ENCODE measurements around the gene R3HDM4.
"Not testable (repeated sequence)": the region's sequence is repeated elsewhere in the genome, so short reads cannot be mapped to it uniquely, and the experiment has no call there.

The R3HDM4 gene

DNA sequence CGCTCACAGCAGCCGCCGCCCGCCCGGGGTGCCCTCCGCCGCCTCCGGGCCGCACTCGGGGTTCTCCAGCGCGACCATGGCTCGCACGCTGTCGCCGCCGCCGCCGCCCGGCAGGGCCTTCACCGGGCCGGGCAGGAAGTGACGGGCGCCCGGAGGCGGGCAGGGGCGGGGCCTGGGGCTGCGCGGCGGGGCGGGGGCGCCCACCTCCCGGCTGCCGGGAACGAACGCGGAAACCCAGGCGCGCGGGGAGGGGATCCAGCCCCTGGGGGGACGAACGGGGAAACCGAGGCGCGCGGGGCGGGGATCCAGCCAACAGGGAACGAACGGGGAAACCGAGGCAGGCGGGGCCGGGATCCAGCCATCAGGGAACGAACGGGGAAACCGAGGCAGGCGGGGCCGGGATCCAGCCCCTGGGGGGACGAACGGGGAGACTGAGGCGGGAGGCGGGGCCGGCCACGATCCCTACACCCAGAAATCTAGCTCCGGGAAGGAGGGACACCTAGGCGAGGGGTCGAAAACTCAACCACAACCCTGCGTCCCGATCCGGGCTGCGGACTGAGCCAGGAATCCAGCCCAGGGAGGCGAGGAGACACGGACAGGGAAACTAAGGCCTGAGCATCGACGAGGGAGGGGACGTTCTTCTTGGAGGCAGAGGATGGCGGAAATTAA is at the start of gene R3HDM4:
Gene R3HDM4 (minus strand): TSS at position 140 of the 669 bp plus-strand sequence. CDS start 62 bp downstream, at position 78.
- peak in 1 of 2 experiments; percentile 61 for DNase-seq

DNA sequence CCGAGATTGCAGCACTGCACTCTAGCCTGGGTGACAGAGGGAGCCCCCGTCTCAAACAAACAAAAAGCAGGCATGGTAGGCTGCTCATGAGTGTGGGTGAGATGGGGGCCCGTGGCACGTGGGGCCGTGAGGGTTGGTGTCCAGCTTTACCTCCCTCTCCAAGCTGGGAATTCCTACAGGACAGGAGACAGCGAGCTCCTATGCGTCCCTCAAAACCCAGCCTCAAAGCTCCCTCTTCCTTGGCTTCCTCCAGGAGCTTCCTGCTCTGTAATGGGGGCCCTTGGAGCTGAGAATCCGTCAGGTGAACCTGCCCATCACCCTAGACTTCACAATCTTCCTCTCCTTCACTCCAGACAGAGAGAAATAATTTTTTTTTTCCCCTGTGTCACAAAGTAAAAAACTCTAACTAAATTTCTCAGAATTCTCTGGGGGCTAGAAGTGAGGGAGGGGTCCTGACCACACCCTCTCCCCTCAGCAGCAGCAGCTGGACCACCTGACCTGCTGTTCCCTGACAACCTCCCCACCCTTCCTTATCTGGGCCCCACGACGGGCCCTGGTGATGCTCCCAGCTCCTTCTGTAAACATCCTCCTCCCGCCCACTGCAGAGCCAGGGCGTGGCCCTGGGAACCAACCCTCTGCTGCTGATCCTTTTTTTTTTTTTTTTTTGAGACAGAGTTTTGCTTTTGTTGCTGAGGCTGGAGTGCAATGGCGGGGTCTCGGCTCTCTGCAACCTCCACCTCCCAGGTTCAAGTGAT is 49.0 kb upstream of the R3HDM4 start:
- DNase-seq: no peak

DNA sequence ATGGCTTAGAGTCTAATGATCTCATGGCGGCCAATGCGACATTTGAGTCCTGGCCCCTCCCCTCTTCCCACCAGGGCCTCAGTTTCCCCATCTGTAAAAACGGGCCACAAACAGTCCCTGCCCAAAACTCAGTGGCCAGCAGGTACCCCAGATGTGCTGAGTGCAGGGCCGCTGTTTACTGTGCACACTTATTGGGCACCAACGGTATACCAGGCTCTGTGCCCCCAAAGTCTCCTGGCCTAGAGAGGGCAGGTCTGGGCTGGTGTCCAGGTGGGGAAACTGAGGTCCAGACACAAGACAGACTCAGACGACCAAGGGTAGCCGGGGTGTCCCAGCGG is 47.6 kb upstream of the R3HDM4 start:
- DNase-seq: no peak

DNA sequence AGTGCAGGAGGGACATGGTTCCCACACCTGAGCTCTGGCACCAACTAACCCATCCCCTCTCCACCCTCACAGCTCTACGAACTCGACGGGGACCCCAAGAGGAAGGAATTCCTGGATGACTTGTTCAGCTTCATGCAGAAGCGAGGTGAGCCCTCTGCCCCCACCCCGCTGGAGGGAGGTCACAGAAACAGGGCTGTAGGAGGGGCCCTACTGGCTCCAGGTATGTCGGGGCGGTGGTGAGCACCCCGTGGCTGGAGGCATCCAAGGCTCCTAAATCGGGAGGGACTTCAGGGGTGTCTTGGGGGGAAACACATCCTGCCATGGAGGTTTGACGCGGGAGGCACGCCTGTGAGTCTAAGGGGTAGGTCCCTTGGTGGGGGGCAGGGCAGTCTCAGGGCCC is 47.0 kb upstream of the R3HDM4 start:
- DNase-seq: no peak

DNA sequence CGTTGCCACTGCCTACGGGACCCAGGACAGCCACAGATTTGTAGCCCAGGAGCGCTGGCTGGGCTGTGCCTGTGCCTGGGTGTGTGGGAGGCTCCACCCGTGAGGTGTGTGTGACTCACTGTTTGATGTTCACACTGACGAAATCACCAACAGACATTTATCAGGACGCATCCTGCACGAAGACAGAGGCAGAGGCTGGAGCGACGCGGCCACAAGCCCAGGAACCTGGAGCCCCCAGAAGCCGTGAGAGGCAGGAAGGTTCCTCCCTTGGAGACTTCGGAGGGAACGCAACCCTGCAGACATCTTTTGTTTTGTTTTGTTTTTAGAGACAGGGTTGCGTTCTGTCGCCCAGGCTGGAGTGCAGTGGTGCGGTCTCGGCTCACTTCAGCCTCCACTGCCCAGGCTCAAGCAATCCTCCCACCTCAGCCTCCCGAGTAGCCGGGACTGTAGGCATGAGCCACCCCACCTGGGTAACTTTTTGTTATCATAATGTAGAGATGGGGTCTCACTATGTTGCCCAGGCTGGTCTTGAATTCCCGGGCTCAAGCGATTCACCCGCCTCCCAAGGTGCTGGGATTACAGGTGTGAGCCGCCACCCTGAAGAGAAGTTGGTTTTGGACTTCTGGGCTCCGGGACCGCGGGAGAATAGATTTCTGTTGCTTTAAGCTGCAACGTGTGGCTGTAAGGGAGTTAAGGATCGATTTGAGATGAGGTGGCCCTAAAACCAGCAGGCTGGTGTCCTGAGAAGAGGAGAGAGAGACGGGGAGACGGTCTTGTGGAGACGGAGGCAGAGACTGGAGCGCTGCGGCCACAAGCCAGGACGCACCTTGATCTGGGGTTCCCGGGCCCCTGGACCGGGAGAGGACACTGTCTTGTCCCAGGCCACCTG is 46.2 kb upstream of the R3HDM4 start:
- DNase-seq: no peak

DNA sequence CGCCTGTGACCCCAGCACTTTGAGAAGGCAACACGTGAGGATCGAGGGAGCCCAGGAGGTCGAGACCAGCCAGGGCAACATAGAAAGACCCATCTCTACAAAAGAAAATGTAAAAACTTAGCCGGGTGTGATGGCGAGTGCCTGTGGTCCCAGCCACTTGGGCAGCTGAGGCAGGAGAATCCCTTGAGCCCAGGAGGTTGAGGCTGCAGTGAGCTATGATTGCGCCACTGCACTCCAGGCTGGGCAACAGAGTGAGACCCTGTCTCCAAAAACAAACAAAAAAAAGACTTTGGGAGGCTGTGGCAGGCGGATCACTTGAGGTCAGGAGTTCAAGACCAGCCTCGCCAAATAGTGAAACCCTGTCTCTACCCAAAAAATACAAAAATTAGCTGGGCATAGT is 44.6 kb upstream of the R3HDM4 start:
- DNase-seq: not testable (repeated sequence)

DNA sequence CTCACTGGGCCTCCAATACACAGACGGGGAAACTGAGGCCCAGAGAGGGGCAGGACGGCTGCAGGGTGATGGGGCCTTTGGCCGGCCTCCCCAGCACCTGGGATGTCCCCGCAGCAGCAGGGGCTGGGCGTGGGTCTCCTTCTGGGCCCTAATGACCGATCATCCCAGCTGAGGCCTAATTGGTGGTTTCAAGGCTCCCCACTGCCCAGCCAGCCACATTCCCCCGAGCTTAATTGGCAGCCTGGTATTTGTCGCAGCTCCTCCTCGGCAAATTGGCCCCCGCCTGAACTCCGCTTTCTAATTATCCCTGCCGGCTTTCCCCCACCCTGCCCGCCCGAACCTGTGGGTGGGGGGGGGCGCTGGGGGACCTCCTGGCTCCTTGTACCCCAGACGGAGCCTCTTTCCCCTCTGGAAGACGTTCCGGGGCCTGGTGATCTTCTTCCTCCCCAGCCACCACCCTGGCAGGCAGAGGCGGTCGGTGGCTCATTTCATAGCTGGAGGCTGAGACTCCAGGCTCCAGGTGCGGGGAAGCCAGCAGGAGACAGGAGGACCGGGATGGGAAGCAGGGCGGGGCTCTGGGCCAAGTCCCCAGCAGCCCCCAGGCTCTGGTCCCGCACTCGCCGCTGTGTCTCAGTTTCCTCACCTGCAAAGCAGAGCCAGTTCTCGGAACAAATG is 43.9 kb upstream of the R3HDM4 start:
- no peak for DNase-seq

DNA sequence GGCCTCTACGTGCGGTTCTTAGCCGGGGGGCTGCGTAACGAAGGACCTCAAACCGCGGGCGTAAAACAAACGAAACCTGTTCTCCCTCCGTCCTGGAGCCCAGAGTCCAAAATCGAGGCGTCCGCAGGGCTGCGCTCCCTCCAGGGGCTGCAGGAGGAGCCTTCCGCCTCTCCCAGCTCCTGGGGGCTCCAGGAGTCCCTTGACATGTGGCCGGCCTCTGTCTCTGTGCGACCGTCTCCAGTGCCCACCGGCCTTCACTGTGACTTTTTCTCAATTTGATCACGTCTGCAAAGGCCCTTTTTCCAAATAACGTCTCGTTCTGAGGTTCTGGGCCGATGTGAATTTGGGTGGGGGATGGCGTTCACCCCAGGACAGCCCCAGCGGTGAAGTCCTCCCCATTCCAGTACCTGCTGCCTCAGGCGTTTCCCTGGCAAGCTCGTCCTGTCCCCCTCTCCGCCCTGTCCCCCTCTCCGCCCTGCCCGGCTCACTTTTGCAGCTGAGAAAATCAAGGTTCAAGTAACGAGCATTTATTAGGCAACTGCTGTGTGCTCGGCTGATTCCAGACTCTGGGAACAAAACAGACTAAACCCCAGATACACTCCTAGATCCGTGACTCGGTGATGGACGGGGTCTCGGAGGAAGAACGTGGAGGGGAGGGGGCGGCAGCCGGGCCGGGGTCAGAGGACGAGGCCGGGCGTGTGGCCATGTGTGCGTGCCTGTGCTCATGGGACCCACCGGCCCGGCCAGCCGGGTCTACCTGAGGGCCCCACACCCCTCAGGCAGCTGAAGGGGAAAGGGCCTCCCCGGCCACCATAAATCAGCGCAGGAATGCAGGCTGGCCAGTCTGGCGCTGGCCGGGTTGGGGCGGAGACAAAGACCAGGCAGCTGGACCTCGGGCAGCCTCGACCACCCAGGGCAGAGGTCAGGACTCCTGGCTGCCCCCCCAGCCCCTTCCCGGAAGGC is 43.1 kb upstream of the R3HDM4 start:
- DNase-seq: no peak

DNA sequence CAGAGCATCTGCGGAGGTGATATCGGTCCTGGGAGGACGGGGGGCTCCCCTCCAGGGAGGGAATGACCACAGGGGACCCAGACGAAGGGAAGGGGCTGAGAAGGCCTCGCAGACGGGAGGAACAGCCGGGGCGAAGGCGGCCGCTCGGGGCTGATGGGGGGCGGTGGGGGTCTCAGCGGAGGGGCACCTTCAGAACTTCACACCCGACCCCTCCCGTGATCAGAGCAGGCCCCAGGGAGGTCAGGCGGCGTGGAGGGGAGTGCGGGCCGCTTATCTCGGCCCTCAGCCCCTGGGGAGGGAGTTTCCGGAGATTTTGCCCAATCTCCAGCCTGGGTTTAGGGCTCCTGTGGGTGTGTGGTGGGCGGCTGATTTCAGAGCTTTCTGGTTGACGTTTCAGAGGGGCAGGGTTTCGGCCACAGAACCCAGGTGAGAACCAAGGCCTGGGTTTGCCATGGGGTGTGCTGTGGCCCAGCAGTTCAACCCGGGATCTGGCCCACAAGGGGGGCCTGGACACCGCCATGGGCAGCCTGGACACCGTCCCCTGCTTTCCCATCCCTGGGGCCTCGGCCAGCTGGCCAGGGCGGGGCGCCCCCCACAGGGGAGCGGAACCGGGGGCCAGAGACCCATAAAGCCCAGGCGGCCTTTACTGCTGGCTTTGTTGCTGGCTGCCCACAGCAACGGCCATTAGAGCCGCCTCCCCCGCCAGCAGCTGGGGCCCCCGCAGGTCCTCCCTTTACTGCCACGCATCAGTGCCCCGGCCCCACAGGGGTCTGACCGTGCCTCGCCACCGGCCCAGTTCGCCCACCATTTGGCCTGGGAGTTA is 41.9 kb upstream of the R3HDM4 start:
- no peak for DNase-seq

DNA sequence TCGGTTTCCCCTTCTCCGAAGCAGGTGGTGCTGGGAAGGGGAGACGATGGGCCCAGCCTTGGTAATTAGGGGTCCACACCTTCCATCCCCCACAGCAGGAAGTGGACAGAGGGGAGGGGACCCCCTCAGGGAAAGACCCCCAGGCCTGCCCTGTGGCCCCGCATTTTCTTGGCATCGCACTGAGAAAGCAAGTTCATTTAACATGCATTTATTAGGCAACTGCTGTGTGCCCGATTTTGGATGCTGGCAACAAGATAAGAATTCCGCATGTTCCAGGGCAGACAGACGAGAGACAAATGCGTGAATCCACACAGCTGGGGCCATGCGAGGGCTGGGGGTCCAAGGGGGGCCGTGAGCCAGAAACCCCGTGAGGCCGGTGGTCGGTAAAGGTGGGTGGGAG is 41.3 kb upstream of the R3HDM4 start:
- no peak for DNase-seq

DNA sequence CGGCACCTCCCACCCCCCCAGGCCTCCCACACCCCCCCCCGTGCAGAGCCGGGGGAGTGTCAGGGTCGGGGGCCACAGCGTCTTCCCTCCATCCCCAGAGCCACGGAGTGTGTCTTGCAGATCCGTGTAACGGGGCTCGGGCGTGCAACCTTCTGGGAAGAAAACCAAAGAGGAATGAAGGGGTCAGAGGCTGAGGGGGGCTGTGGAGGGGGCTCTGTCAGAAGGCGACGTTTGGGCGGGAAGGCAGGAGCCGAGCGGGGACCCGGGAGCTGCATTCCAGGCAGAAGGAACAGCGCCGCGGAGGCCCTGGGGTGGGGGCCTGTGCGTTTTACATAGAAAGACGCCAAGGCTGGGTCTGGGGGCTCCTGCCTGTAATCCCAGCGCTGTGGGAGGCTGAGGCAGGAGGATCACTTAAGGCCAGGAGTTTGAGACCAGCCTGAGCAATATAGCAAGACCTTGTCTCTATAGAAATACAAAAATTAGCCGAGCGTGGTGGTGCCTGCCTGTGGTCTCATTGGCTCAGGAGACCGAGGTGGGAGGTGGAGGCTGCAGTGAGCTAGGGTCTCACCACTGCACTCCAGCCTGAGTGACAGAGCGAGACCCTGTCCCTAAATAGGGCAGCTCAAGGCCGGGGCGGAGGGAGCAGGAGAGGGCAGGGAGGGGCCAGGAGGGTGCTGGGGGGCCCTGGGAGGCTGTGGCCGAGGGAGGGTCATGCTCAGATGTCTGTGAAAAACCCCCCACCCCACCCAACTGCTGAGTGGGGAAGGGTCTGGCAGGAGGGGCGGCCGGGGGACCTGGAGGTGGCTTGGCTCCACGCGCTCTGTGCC is 40.6 kb upstream of the R3HDM4 start:
- DNase-seq: no peak

DNA sequence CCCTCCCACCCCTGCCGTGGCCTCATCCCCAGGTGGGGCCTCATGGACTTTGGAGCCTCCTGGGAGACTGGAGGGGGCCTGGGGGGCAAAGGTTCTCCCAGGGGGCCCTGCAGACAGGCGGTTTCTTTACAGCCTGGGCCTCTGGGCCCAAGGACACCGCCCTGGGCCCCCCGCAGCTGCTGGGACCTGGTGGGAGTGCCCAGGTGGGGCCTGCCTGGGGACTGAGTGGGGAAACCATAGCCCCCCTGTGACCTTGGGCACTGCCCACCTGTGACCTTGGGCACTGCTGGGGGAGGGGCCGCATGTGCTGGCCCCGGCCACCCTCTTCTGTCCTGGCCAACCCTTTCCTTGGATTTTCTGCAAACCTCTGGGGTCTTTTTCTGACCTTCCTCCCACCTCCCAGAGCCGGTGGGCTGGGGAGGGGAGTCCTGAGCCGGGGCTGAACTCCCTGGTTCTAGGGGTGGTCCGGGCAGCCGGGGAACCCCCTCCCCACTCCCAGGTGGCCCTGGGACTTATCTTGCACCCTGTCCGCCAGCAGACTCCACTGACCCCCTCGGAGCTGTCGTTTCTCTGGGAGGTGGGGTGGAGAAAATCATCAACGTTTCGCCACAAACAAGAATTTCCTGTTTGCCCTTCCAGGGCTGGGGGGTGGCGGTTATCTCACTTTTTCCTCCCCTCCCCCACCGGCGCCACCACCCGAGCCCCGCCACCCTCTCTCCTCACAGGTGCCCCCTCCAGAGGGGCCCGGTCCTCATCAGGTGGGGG is 39.8 kb upstream of the R3HDM4 start:
- DNase-seq: no peak

DNA sequence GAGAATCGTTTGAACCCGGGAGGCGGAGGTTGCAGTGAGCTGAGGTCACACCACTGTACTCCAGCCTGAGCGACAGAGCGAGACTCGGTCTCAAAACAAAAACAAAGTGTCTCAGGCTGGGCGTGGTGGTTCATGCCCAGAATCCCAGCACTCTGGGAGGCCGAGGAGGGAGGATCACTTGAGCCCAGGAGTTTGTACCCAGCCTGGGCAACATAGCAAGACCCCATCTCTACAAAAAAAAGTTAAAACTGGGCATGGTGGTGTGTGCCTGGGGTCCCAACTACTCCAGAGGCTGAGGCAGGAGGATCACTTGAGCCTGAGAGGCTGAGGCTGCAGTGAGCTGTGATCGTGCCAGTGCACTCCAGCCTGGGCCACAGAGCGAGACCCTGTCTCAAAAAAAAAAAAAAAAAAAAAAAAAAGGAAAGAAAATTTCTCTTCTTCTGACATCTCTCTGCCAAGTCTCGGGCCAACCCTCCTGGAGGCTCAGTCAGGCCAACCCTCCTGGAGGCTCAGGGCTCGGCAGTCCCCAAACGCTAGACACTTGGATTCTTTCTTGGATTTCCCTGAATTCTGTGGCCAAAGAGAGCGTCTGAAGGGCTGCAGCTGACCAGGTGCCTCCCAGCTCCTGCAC is 39.1 kb upstream of the R3HDM4 start:
- no peak for DNase-seq

DNA sequence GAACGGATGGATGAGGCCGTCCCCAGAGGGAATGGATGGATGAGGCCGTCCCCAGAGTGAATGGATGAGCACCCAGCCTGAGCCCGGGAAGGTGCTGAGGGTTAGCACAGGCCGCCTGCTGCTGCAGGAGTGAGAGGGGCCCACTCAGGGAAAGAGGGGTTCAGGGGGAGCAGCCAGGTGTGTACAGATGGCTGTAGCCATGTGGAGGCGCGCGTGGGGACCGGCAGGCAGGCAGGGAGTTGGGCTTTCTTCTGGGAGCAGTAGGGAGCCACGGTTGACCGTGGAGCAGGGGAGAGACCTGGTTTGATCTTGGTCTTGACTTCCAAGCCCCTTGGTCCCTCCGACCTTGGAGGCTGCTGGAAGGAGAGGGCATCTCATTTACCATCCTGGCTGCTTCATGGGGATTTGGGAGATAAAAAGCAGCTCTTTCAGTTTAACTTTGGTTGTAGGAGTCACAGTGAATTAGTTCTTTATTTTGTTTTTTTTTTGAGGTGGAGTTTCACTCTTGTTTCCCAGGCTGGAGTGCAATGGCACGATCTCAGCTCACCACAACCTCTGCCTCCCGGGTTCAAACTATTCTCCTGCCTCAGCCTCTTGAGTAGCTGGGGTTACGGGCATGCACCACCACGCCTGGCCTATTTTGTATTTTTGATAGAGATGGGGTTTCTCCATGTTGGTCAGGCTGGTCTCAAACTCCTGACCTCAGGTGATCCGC is 37.5 kb upstream of the R3HDM4 start:
- no peak for DNase-seq

DNA sequence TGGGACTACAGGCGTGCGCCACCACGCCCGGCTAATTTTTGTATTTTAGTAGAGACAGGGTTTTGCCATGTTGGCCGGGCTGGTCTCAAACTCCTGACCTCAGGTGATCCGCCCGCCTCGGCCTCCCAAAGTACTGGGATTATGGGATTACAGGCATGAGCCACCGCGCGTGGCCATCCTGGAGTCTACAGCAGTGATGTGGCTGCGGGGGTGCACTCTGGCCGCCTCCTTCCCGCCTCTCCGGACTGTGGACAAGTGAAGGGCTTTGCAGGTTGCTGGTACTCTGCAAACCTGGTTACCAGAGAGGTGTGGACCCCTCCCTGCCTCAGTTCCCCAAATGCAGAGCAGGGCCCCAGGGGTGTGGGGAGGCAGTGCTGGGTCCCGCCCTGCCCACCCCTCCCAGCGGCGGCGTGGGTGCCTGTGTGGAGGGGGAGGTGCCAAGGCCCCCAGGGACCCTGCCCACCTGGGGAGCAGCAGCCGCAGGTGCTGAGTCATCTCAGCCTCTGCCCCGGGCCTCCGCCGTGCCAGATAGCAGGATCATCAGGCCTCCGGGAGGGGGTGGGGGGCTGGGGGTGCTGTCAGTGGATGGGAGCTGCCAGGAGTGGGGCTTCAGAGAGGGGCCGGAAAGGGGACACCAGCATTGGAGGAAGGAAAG is 36.0 kb upstream of the R3HDM4 start:
- no peak for DNase-seq

DNA sequence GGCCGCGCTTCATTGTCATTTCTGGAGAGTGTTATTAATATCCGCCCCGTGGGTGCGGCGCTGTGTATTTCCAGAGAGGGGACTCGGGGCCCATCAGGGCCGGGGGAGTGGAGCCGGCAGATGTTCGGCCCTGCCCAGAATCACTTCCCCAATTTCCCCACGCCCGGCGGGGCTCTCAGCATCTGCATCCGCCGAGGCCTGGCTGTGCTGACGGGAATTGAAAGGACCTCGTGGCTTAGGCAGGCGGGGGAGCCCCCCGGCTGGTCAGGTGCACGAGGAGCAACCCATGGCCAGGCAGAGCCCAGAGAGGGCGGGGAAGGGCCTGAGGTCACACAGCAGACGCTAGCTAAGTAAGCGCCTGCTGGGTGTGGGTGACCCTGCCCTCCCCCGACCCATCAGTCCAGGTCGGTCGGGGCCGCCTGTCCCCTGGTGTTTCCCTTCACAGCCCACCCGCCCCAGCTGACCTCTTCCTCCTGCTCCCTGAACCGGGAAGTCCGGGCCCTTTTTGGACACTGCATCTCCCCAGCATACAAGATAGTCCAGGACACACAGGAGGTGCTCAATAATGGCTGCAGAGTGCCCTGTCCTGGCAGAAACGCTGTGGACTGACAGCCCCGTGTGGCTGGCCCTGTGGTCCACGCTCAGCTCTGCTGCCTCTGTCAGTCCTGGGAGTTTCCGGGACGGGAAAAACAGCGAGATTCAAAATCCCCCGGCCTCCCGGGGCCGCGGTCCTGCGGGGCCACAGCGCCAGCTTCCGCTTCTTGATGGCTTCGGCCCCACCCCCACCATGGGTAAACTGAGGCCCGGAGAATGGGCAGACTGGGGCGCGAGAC is 34.9 kb upstream of the R3HDM4 start:
- DNase-seq: no peak
